OCI-LY3 (cell line): Measurements from ENCODE around the gene LRP2BP.

Experiments used
- H2AFZ ChIP-seq: fragments of 200-600, 300-600 bp; shearing (Covaris generic); 2 replicates; pipeline ENCODE4 v1.6.0; 2014; ENCODE audit warnings: antibody characterized with exemption, low read depth, low read length
- H3K27ac ChIP-seq: fragments of 200-600, 300-600 bp; sonication (generic); 2 replicates; pipeline ENCODE4 v1.5.1; 2014; ENCODE audit warnings: mild to moderate bottlenecking, low read length, moderate library complexity, mixed read lengths
- H3K27me3 ChIP-seq: fragments of 200-600, 300-600 bp; sonication (generic); 2 replicates; pipeline ENCODE4 v1.6.1; 2014; ENCODE audit warnings: low read depth, low read length, mixed read lengths
- H3K36me3 ChIP-seq: fragments of 200-600, 300-600 bp; sonication (generic); replicated peaks from 2 replicates; pipeline ENCODE3; 2014; ENCODE audit warnings: low read depth, low read length, mixed read lengths
- H3K4me1 ChIP-seq: fragments of 300-600, 200-600 bp; sonication (generic); 2 replicates; pipeline ENCODE4 v1.6.1; 2014; ENCODE audit warnings: low read length, mixed read lengths
- H3K4me2 ChIP-seq: fragments of 200-600, 300-600 bp; sonication (generic); 2 replicates; pipeline ENCODE4 v1.6.1; 2014; ENCODE audit warnings: low read length, mixed read lengths
- H3K4me3 ChIP-seq: fragments of 300-600, 200-600 bp; sonication (generic); 2 replicates; pipeline ENCODE4 v1.5.1; 2014; ENCODE audit warnings: antibody characterized with exemption, mild to moderate bottlenecking, low read length, moderate library complexity
- H3K79me2 ChIP-seq: fragments of 300-600, 200-600 bp; shearing (Covaris generic); 2 replicates; pipeline ENCODE4 v1.6.1; 2014; ENCODE audit warnings: mild to moderate bottlenecking, low read length, mixed read lengths
- H3K9ac ChIP-seq: fragments of 300-600, 200-600 bp; shearing (Covaris generic); 2 replicates; pipeline ENCODE4 v1.6.0; 2014; ENCODE audit warnings: mild to moderate bottlenecking, low read length, moderate library complexity
- H3K9me3 ChIP-seq: fragments of 200-600, 300-600 bp; shearing (Covaris generic); 2 replicates; pipeline ENCODE4 v1.6.1; 2014; ENCODE audit warnings: low read length, mixed read lengths; ENCODE audit not compliant: insufficient read depth
- H4K20me1 ChIP-seq: fragments of 200-600, 300-600 bp; sonication (generic); 2 replicates; pipeline ENCODE4 v1.6.1; 2016; ENCODE audit warnings: low read length, mixed read lengths; ENCODE audit not compliant: insufficient read depth
- EZH2phosphoT487 ChIP-seq: fragments of 200-600 bp; shearing (Covaris generic); IDR thresholded peaks from 2 replicates; pipeline ENCODE4 v1.6.1; 2018; ENCODE audit warnings: antibody characterized with exemption, mixed run types, low read depth
- TF ChIP-seq, protein P1 (sequence below): fragments of 200-600, 300-600 bp; sonication (generic); IDR thresholded peaks from 2 replicates; pipeline ENCODE4 v1.5.1; 2014; ENCODE audit warnings: antibody characterized with exemption, low read length, low read depth

The LRP2BP gene

GRCh38 chr4:185341841-185342240 lies 53.9 kb downstream of the LRP2BP start:
- no peaks in the 10 kb centered on the region for H3K79me2 ChIP-seq
- no peak overlapping the region for H3K4me2 ChIP-seq
- no peak overlapping the region for H3K27ac ChIP-seq
- no peaks in the 10 kb centered on the region for H3K27me3 ChIP-seq
- H3K4me3 ChIP-seq, result no peak overlapping the region
- no peaks in the 10 kb centered on the region for H3K36me3 ChIP-seq
- TF ChIP-seq, protein P1, sequence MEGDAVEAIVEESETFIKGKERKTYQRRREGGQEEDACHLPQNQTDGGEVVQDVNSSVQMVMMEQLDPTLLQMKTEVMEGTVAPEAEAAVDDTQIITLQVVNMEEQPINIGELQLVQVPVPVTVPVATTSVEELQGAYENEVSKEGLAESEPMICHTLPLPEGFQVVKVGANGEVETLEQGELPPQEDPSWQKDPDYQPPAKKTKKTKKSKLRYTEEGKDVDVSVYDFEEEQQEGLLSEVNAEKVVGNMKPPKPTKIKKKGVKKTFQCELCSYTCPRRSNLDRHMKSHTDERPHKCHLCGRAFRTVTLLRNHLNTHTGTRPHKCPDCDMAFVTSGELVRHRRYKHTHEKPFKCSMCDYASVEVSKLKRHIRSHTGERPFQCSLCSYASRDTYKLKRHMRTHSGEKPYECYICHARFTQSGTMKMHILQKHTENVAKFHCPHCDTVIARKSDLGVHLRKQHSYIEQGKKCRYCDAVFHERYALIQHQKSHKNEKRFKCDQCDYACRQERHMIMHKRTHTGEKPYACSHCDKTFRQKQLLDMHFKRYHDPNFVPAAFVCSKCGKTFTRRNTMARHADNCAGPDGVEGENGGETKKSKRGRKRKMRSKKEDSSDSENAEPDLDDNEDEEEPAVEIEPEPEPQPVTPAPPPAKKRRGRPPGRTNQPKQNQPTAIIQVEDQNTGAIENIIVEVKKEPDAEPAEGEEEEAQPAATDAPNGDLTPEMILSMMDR, result no peak
- TF ChIP-seq EZH2phosphoT487, result no peak
- H3K9ac ChIP-seq, result no peak overlapping the region
- no peaks in the 10 kb centered on the region for H3K9me3 ChIP-seq
- H2AFZ ChIP-seq, result no peak overlapping the region
- H3K4me1 ChIP-seq, result peaks cover 20% of the 10 kb centered on the region
- no peaks in the 10 kb centered on the region for H4K20me1 ChIP-seq

GRCh38 chr4:185341377-185341776 lies 54.3 kb downstream of the LRP2BP start:
- H3K4me2 ChIP-seq, result no peak overlapping the region
- H3K4me1 ChIP-seq, result peaks cover 20% of the 10 kb centered on the region
- H3K4me3 ChIP-seq, result no peak overlapping the region
- no peak for TF ChIP-seq EZH2phosphoT487
- TF ChIP-seq, protein P1, result no peak
- no peak overlapping the region for H3K9ac ChIP-seq
- no peaks in the 10 kb centered on the region for H3K27me3 ChIP-seq
- H3K9me3 ChIP-seq, result no peaks in the 10 kb centered on the region
- H3K27ac ChIP-seq, result no peak overlapping the region
- H4K20me1 ChIP-seq, result no peaks in the 10 kb centered on the region
- H2AFZ ChIP-seq, result no peak overlapping the region
- H3K79me2 ChIP-seq, result no peaks in the 10 kb centered on the region
- H3K36me3 ChIP-seq, result no peaks in the 10 kb centered on the region

- no peaks in the 10 kb centered on the region for H3K9me3 ChIP-seq
- no peaks in the 10 kb centered on the region for H3K79me2 ChIP-seq
- H4K20me1 ChIP-seq, result no peaks in the 10 kb centered on the region
- no peak overlapping the region for H3K4me2 ChIP-seq
- H3K4me1 ChIP-seq, result peaks cover 9% of the 10 kb centered on the region
- H3K9ac ChIP-seq, result no peak overlapping the region
- no peak overlapping the region for H3K4me3 ChIP-seq
- H2AFZ ChIP-seq, result no peak overlapping the region
- H3K27ac ChIP-seq, result no peak overlapping the region
- TF ChIP-seq, protein P1, result no peak
- TF ChIP-seq EZH2phosphoT487, result no peak
- no peaks in the 10 kb centered on the region for H3K27me3 ChIP-seq
- no peaks in the 10 kb centered on the region for H3K36me3 ChIP-seq
Observed at GRCh38 chr4:185339941-185340340, 55.8 kb downstream of the LRP2BP start.

- H3K9ac ChIP-seq, result no peak overlapping the region
- H3K36me3 ChIP-seq, result no peaks in the 10 kb centered on the region
Observed at GRCh38 chr4:185335579-185335978, 60.1 kb downstream of the LRP2BP start.

More at GRCh38 chr4:185335579-185335978, 60.1 kb downstream of the LRP2BP start:
- Histone ChIP-seq H3K27me3 (no peaks in the 10 kb centered on the region), H3K4me2 (no peak overlapping the region), H3K79me2 (no peaks in the 10 kb centered on the region), H3K27ac (no peak overlapping the region), H4K20me1 (no peaks in the 10 kb centered on the region), H3K4me3 (no peak overlapping the region), H3K4me1 (no peaks in the 10 kb centered on the region), H2AFZ (no peak overlapping the region), H3K9me3 (no peaks in the 10 kb centered on the region)
- TF ChIP-seq, protein P1, result no peak
- no peak for TF ChIP-seq EZH2phosphoT487
